Measurements from ENCODE around the gene MCC.

The MCC gene

DNA sequence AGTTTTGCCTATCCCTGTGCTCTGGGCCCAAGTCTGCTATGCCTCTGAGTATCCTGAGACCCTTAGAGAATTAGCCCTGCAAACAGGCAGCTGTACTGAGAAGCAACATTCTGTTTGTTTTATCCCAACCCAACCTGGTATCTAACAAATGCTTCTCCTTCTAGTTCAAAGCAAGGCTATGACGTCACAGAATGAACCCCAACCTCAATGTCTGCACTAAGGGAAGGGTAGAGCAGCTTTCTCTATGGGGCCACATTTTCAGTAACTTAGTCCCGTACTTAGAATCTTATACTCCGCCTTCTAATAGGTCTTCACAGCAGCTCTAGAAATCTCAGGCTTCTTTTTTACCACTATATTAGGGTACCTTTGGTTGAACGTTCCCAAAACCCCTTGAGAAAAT, 223.1 kb downstream of the MCC start:
- peaks cover 29% of the 10 kb centered on the region for H3K36me3 ChIP-seq
- H3K4me3 ChIP-seq (ENCODE audit: low read depth, low read length), result no peak overlapping the region
- DNase-seq, result no peak
- no peaks in the 10 kb centered on the region for H3K9me3 ChIP-seq (ENCODE audit: severe bottlenecking)
- no peaks in the 10 kb centered on the region for H3K27me3 ChIP-seq (ENCODE audit: insufficient read depth, low read depth, severe bottlenecking)
- H3K27ac ChIP-seq, result no peak overlapping the region
- TF ChIP-seq, protein P1, sequence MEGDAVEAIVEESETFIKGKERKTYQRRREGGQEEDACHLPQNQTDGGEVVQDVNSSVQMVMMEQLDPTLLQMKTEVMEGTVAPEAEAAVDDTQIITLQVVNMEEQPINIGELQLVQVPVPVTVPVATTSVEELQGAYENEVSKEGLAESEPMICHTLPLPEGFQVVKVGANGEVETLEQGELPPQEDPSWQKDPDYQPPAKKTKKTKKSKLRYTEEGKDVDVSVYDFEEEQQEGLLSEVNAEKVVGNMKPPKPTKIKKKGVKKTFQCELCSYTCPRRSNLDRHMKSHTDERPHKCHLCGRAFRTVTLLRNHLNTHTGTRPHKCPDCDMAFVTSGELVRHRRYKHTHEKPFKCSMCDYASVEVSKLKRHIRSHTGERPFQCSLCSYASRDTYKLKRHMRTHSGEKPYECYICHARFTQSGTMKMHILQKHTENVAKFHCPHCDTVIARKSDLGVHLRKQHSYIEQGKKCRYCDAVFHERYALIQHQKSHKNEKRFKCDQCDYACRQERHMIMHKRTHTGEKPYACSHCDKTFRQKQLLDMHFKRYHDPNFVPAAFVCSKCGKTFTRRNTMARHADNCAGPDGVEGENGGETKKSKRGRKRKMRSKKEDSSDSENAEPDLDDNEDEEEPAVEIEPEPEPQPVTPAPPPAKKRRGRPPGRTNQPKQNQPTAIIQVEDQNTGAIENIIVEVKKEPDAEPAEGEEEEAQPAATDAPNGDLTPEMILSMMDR (IDR thresholded peaks at IDR 0.05; ENCODE audit: low read depth, low read length), result no peak

DNA sequence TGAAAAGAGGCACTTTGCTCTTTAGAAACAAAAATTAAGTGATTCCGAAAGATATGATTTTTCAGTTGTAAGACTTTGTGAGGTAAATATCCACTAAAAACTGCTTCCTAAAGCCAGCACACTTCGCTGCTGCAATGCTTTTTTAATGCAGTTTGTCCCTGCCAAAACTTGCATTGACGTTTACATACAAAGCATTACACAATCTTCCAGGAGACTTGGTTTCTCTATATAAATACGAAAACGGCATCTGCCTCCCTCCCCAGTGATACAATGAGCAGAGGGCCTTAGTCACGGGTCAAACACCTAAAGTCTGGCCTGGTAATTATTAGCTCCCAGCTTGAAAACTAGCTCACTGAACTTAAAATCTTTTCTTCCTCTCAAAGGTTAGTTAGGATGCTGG, 224.2 kb downstream of the MCC start:
- Histone ChIP-seq H3K4me3 (ENCODE audit: low read depth, low read length) (no peak overlapping the region), H3K9me3 (ENCODE audit: severe bottlenecking) (no peaks in the 10 kb centered on the region)
- DNase-seq, result no peak

DNA sequence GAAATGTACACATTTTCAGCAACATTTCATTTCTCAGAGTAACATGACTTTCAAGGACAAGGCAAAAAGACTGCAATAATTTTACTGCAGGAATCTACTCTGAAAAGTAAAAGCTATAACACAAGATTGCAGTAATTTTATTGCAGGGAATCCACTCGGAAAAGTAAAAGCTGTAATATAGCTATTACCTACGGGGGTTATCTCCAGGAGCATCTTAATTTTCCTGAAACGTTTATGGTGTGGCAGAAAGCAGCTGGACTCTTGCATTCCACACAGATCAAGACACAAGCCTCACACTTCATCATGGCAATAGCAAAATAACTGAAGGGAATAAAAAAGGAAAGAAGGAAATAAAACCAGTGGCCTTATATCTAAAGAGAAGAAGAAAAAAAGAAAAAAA, 224.7 kb downstream of the MCC start:
- H3K27me3 ChIP-seq (ENCODE audit: insufficient read depth, low read depth, severe bottlenecking), result no peaks in the 10 kb centered on the region
- H3K9me3 ChIP-seq (ENCODE audit: severe bottlenecking), result no peaks in the 10 kb centered on the region
- H3K36me3 ChIP-seq, result peaks cover 40% of the 10 kb centered on the region
- no peak overlapping the region for H3K4me3 ChIP-seq (ENCODE audit: low read depth, low read length)
- no peak for DNase-seq
- no peak overlapping the region for H3K27ac ChIP-seq
- TF ChIP-seq, protein P1 (IDR thresholded peaks at IDR 0.05; ENCODE audit: low read depth, low read length), result no peak

More for the DNA sequence above, 224.2 kb downstream of the MCC start:
- H3K36me3 ChIP-seq, result peaks cover 36% of the 10 kb centered on the region
- H3K27me3 ChIP-seq (ENCODE audit: insufficient read depth, low read depth, severe bottlenecking), result no peaks in the 10 kb centered on the region
- no peak overlapping the region for H3K27ac ChIP-seq
- TF ChIP-seq, protein P1 (IDR thresholded peaks at IDR 0.05; ENCODE audit: low read depth, low read length), result no peak

DNA sequence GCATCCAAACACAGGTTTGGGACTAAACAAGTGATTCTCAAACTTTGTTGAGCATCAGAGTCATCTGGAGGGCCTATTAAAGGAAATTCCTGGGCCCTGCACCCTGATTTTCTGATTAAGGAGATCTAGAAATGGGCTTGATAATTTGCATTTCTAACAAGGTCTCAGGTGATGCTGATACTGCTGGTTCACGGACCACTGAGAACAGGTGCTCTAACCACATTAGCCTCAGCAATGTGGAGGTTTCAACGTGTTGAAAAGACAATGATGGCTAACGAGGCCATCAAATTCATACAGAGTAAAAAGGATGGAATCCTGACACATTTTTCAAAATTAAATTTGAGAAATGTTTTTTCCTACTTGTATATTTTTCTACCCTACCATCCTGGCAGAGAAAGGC, 225.6 kb downstream of the MCC start:
- Histone ChIP-seq H3K36me3 (peaks cover 47% of the 10 kb centered on the region), H3K27ac (no peak overlapping the region), H3K9me3 (ENCODE audit: severe bottlenecking) (no peaks in the 10 kb centered on the region), H3K27me3 (ENCODE audit: insufficient read depth, low read depth, severe bottlenecking) (no peaks in the 10 kb centered on the region), H3K4me3 (ENCODE audit: low read depth, low read length) (no peak overlapping the region)
- TF ChIP-seq, protein P1 (IDR thresholded peaks at IDR 0.05; ENCODE audit: low read depth, low read length), result no peak
- no peak for DNase-seq

DNA sequence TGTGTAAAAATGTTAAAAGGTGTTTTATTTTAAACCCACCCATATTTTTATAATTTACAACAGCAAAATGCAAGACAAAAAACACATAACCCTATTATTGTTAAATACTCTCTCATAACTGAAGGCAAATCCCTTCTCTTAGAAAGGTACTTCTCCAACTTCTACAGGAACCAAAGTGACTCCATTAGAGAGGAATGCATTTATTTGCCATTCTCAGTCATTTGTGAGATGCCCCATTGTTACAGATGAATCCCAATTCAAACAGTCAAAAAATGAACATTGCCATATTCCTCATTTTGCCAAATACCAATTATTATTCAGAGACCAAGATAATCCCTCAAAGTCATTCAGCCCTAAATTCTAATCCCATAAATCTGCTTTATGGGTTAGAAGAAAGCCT, 229.2 kb downstream of the MCC start:
- no peak for DNase-seq
- TF ChIP-seq, protein P1 (IDR thresholded peaks at IDR 0.05; ENCODE audit: low read depth, low read length), result no peak
- Histone ChIP-seq H3K36me3 (peaks cover 58% of the 10 kb centered on the region), H3K4me3 (ENCODE audit: low read depth, low read length) (no peak overlapping the region), H3K27ac (no peak overlapping the region), H3K27me3 (ENCODE audit: insufficient read depth, low read depth, severe bottlenecking) (no peaks in the 10 kb centered on the region), H3K9me3 (ENCODE audit: severe bottlenecking) (no peaks in the 10 kb centered on the region)

DNA sequence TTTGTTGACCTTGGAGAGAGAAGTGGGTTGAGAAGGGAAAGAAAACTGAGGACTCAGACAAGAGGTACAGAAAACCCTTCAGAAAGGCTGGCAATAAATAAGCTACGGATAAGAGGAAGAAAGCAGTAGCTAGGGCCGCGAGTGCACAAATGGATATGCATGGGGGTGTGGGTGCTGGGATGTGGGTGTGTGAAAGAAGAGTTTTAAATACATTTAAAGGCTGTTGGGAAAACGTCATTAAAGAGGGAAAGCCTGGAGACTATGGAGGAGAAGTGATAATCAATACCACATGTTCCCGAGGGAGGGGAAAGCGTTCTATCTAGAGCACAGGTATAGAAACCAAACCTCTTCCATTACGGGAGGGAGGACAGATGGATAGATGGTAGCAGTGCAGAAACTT, 230.7 kb downstream of the MCC start:
- H3K27me3 ChIP-seq (ENCODE audit: insufficient read depth, low read depth, severe bottlenecking), result no peaks in the 10 kb centered on the region
- no peak for DNase-seq
- no peaks in the 10 kb centered on the region for H3K9me3 ChIP-seq (ENCODE audit: severe bottlenecking)
- no peak overlapping the region for H3K27ac ChIP-seq
- H3K4me3 ChIP-seq (ENCODE audit: low read depth, low read length), result no peak overlapping the region
- peaks cover 51% of the 10 kb centered on the region for H3K36me3 ChIP-seq
- TF ChIP-seq, protein P1 (IDR thresholded peaks at IDR 0.05; ENCODE audit: low read depth, low read length), result no peak
